Cortex of kidney (tissue), 1 donor: ENCODE data around the gene HDLBP.

Experiments used
- DNase-seq: peaks from one replicate; lab custom pipeline; 2025; lab: John Stamatoyannopoulos, UW

The HDLBP gene

DNA sequence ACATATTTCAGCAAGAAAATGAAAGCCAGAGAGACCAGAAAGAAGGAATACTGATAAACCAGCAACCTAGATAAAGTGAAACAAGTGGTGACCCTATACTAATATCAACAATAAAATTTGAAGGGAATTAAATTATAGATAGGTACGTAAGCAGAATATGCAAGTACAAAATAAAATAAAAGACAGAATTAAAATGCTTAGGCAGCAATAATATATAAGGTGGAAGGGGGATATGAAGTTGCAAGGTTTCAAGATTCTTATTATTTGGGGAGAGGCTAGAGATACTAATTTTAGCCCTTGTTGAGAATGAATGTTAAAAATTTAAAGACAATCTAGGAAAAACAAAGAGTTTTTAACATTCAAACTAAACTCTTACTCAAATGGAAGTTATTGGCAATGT lies 39.6 kb downstream of the HDLBP start:
- no peak for DNase-seq

DNA sequence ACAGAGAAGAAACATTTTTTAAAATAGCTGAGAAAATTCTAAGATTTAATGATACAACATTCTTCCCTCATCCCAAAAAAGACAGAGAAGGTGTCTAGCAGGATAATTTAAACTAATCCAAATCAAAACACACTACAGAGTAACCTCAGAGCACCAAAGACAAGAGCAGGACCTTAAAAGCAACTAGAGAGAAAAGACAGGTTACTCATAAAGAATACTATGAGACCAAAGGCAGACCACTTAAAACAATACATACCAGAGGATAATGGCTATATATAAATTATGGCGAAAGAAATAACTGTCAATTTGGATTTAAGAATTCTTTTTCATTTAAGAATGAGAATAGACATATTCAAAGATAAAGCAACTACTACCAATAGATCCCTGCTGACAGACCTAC lies 40.0 kb downstream of the HDLBP start:
- DNase-seq, result no peak

DNA sequence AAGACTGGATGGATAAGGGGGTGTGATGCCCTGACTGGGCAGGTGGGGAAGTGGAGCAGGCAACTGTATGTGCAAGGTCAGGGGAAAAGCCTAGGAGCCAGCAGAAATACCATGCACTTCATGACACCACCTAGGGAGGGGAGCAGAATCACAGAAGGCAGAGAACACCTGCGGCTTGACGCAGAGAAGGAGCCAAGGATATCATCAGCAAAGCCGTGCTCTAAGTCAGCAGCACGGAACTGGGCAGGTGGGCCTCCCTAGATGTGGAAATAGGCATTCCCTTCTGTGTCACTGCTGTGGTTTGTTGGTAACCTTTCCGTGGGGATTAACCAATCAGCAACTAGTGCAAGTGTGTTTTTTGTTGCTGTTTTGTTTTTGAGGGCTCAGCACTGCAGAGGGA lies 41.3 kb downstream of the HDLBP start:
- no peak for DNase-seq

DNA sequence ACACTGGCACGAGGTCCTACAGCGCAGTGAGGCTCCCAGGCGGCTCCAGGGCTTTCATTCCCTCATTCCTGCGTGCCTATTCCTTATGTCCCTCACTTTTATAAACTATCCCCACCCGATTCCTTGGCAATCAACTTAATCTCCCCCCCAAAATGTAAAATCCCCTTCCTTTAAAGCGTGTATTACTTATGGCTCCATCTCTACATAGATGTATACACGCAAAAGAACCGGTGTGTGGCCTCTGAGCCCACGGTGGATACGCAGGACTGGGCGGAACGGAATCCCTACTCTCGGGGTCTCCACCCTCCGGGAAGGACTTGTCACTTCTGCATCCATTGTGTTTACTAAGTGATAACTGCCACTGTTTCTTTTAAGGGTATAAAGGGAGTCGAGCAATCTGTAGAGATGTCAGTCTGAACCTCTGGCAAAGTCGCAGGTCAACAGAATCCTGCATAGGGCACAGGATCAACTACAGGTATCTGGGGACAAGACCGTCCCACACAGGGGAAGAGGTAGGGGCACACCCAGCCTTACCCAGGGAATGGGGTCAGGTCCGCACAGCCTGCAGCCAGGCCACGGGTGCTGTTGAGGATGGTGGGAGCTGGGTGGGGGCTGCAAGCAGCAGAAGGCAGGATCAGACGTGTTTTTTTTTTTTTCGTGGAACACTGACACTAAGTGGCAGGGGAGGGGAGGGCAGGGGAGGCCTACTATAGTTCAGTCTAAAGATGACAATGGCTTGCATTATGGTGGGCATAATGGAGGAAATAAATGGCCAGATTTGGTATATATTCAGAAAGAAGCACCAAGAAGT lies 42.1 kb downstream of the HDLBP start:
- DNase-seq, result no peak

DNA sequence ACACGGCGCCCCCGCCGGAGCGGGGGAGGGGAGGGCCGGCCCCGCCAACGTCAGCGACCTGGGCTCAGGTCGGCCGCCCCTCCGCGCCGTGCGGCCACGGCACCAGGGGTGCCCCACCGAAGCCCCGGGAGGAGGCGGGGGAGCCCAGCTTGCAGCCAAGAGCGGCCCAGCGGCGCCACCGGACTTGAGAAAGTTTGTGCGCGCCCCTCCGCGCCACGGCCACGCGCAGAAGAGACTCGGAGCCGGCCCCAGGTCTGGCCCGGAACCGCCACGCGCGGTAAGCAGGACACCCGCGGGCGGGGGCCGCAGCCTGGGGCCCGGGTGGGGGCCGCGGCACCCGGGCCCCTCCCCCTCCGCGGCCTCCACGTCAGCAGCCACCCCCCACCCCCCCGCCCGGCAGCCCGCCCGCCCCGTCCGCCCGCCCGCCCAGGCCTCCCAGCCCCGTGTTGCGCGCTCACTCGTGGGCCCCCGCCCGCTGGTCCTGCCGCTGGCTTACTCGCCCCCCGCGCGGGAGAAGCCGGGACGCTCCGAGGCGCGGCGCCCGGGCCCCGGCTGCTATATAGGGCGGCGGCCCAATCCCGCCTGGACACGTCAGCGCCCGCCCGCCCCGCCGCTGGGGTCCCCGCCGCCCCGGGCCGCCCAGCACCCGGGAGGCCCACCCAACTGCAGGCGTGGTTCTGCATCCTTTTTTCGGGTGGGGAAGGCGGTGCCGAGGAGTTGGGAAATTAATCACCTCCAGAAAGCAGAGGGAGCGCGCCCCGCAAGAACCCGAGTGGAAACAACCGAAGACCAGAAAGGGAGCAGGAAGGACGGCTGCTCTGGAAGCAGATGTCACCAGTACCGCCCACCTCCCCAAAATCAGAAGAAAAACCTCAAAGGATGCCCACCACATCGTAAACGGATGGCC lies 42.9 kb downstream of the HDLBP start:
- no peak for DNase-seq

DNA sequence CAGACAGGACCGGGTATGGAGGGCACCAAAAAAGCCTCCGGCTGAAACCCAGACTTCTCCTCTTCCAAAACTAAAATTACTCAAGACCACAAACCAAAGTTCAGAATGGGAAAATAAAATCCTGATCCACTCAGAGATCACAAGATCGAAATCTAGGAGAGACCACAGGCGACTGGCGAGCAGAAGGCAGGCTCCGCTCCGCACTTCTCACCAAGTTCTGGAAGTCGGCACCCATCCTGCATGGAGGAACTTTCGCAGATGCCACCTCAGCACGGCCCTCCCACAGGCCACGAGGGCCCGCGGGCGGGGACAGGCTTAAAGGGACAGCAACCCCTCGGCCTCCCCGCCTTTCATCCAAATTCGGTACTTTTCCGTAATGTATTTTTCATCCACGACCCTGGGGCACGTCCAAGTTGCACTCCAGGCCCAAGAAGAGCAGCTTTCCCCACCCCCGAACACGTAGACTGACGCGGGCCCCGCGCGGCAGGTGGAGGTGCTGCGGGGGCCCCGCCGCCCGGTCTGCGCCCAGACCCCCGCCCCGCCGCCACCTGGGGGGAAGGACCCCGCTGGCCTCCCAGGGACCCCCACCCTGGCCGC lies 43.7 kb downstream of the HDLBP start:
- DNase-seq, result no peak

DNA sequence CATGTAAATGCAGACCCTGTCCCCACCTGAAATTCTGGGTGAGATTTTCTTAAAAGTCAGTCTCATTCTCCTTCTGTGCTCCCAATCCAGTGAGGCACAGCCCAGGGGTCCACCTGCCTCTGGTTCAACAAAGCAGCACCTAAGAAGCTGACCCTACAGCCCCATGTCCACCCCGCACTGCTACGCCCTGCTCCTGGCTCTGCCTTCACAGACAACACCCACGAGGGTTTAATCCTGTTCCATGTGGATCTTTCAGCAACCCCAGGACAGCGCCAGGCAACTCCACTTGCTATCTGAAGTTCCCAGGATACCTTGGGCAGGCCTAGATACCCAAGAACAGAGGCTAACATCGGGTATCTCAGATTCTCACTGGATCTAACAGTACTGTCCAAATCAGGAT lies 44.9 kb downstream of the HDLBP start:
- no peak for DNase-seq

DNA sequence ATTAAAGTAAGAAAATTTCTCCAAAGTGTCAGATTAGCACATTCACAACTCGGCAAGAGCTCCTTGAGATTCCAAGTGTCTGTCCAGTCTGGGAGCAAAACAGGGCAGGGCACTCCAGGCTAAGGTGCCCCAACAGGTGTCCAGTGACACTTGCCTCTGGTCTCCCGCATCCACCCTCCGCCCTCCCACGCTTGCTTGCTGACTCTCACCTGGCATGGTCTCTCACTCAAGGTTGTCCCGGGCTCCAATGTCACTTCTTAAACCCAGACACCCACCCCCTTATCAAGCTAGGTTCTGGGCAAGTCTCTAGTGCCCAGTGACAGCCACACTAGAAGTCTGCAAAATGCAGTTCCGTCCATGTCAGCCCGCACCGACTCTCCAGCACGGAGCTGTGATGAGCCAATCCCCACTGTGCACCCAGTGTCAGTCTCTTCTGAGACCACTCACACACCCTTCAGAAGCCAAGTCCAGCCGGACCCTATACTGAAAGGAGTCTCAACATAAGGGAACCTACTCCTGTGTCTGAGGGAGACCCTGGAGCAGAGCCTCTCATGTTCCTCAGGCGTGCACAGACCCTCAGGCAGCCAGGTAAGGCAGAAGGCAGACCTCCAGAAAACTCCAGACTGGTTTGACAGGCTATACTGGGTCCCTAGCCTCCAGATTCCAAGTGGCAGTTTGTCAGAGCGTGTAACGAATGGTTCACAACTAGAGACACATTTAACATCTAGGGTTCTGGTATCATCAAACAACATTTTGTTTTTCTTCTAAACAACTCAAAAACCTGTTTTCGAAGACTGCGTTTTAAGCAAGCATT lies 45.6 kb downstream of the HDLBP start:
- DNase-seq, result no peak

DNA sequence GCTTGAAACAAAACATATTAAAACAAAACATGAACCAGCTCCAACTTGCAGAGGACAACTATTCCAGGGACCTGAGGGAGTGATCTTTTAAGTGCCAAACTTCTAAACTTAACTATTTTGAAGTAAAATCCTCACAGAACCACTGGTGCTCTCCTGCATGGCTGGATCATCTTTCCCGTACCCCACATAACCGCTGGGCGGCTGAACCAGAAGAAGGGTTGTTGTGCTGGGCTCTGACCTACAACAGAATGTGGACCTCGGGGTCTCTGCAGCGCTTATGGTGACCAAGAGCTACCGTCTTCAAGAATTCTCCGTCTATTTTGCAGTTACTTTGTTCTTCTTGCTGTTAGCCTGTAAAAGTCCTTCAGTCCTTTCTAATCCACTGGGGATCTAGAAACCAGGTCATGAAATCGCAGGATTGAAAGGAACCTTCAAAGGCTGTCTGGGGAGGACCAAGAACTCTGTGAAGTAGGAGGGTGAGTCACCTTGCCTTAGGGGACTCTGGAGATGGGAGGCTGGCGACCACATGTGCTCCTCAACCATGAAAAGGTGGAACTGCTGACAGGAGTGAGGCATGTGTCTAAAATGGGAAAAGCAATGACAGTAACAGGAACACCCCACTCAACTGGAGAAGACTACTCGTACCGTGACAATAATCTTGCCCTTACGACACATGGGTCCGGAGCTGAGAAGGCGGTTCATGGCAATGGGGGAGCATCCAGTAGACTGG lies 46.6 kb downstream of the HDLBP start:
- DNase-seq, result no peak

DNA sequence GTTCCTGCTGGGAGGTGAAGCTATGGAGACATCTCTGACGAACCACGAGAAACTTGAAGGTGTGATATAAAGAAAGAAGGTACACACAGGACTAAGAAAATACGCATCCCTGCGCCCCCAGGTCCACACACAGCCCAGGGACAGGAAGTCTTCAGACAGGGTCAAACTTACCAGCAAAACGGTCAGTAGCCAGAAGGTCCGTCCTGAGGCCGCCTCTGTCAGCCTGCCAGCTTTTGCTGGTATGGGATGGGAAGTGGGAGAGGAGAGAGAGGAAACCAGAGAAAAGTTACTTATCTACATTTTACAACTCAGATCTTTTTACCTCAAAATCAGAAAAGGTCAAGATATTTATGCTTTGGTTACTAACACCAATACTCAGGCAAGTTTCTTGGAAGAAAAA lies 47.2 kb downstream of the HDLBP start:
- DNase-seq, result no peak

DNA sequence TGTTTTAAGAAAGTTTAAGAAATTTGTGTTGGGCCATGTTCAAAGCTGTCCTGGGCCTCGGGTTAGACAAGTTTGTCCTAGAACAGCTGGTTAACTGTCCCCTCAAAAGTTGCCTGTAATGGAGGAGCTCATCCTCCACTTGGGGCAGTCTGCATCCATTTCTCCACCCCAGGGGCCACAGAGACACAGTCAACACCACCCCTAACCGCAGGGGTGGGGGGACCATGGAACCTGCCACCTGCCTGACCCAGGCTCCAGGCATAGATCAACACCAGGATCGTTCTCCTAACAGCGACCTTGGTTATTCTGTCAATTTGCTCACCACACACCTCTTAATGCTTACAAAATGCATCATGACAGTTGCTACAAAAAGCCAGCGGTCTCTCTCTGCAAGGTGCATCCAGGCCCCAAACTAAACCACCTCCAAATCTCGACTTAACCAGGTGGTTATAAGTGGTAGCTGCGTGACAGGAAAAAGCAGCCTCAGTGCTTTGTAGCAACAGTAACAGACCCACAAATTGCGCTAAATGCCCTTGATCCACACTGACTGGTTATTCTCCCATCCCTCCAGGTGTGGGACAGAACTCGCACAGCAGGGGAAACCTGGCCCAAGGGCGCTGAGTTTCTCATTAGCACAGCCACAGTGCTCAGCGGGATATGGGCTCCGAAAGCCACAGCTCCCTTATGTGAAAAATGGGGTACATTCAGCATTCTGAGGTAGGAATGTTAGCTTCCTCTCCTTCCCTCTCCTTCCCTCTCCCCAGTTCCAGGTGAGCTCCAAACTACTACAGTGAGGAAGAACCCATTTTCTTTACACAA lies 48.0 kb downstream of the HDLBP start:
- no peak for DNase-seq

DNA sequence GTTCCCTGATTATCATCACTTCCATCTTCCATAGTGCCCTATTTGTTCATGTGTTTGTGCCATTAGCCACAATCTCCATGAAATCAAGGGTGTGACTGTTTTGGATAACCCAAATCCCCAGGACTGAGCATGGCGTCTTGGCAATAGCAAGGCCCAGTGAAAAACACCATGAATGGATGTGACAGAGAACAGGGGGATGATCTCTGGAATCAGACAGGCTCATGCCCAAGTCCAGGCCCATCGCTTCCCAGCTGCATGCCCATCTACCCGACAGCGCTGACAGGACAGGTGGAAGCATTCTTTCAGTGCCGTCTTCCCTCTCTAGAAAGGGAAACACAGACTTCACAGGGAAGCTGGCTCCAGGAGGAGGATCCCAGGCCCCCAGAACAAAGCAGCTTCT lies 50.0 kb downstream of the HDLBP start:
- no peak for DNase-seq

DNA sequence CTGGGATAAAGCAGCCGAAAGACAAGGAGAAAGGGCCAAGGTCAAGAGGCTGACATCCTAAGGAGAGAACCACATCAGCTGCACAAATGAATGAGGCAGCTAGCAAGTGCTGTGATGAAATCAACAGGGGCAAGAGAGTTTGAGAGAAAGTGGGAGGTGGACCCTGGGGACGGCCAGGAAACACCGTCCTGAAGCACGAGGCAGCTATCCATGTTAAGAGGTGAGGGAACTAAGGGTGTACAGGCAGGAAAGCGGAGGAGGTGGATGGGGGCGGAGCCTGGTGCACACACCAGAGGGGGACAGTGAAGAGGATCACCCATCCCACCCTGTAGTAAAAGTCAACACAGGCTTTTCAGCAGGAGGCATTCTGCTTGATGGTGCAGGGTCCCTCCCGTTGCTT lies 52.4 kb downstream of the HDLBP start:
- no peak for DNase-seq

DNA sequence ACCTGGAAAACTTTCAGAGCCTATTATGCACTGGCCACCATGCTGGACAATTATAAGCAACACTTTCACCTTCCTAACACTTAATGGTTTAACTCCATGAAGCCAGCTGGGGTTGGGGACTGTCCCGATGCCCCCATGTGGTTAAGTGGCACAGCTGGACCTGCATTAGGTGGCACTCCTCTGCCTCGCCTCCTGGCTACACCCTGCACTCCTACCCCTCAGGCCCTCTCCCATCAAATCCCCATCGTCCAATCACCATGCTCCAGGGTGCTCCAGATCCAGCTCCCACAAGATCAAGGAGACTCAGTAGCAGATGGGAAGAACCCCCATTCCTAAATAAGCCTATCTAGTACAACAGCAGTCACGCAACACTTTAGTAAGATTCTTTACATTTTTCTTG lies 53.8 kb downstream of the HDLBP start:
- no peak for DNase-seq

DNA sequence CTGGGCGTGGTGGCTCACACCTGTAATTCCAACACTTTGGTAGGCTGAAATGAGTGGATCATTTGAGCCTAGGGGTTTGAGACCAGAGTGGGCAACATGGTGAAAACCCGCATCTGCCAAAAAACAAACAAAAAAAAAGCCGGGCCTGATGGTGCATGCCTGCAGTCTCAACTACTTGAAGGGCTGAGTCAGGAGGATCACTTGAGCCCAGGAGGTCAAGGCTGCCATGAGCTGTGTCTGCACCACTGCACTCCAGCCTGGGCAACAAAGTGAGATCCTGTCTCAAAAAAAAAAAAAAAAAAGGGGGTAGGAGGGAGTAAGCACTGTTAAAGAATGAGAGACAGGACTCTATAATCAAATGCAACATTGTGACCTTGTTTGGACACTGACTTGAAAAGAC lies 54.6 kb downstream of the HDLBP start:
- no peak for DNase-seq

DNA sequence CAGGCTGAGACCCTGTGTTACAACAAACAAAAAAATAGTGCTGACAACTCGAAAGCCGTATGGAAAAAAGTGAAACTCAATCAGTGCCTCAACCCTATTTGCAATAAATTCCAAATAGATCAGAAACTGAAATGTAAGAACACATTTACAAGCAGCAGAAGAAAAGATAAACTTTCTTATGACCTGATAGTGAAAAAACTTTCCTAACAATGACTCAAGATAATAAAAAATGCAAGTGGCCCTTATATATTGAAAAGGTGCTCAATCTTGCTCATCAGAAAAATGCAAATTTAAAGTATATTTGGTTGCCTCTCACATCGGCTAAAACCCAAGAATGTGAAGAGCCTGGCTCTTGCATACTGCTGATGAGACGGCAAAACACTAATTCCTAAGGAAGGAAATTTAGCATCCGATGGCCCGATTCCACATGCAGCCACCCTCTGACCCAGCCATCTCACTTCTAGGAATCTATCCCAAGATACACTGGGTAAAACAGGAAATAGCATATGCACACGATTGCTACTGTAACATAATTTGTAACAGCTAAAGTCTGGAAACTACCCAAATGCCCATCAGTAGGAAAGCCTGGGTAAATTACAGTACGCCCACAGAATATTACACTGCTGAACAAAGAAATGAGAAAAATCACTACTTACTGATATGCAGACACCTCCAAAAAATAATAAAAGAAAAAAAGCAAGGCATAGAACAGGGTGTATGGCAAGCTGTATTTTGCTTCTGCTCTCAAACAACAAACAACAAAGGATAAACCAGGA lies 56.8 kb downstream of the HDLBP start:
- DNase-seq, result no peak

DNA sequence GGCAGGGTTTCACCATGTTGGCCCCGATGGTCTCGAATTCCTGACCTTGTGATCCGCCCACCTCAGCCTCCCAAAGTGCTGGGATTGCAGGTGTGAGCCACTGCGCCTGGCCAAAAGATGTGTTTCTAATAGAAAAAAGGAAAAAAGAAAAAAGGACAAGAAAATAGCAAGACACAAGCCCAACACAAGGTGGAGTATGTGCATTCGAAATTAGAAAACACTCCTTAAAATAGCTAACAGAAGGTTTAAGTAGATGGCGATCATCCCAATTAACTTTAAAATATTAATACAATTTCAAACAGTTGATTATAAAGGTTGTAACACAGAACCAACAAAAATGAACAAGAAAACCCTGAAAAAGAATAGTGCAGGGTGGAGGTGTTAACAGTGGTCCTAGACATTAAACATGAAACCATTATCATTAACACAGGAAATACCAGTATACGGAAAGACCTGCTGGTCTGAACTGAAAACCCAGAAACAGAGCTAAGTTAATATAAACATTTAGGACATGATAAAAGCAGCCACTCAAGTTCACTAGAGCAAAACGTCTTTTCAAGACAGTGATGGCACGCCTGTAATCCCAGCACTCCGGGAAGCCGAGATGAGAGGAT lies 57.9 kb downstream of the HDLBP start:
- DNase-seq, result no peak

DNA sequence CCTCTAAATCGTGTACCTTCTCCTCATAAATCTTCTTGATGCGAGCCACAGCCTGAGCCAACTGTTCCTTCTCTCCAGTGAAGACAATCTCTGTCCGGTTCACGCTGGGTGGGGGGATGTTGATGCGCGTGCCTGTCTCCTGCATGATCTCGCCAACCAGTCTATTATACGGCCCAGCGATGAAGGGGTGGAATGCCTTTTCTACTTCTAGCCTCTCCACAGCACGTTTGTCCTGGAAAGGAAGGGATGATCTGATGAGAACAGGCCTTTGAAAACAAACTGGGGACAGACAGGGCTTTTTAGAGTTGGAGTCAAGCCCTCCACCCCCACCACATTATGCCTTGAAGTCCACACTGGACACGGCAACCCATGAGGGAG lies 59.3 kb downstream of the HDLBP start:
- no peak for DNase-seq

DNA sequence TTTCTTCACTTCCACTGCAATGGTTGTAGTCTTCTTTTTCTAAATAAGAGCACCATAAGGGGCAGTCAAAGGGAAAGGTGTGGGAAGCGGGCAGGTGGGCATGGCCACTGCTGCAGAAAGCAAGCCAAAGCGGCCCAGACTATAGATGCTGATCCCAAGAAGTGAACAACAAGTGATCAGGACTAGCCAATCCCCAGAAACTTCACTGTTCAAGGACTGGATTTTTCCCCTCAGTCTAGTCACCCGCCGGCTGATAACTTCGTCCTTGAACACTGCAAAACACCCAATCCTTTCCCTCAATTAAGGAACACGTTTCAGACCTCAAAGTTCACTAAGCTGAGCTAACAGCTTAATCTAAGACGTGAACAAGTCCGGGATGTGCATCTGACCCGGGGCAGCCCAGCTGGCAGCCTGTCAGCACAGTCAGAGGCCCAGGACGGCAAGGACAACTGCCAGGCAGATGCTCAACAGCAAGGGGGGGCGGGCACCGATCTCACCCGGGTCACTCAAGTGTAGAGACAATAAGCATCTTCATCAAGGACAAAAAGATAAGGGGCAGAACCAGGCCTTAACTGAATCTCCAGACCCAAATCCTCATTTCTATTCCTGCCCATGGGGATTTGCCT lies 59.8 kb downstream of the HDLBP start:
- DNase-seq, result no peak
